ENCODE data around the gene RIN3. TPM values are rescaled to one million over a fixed set of nuclear protein-coding genes. Genes with fewer than 3 reads are reported as not detected.

RIN3 gene
- total and polyA plus RNA-seq, 12 donors: 3.9 to 63.2 (median 30.3) TPM

- no peaks in the 10 kb centered on the region for H3K27me3 ChIP-seq
- no peaks in the 10 kb centered on the region for H3K9me3 ChIP-seq (replicated peaks in 1 of 3)
- H3K27ac ChIP-seq: no peak overlapping the region
- H3K36me3 ChIP-seq (replicated peaks in 1 of 2): no peaks in the 10 kb centered on the region
- intact Hi-C loops (cut with DNase I): no loop called here
- H3K4me3 ChIP-seq: no peak overlapping the region
- TF ChIP-seq POLR2A (IDR thresholded peaks at IDR 0.05): no peak
- no peak for TF ChIP-seq CTCF (IDR thresholded peaks at IDR 0.05)
- H3K4me1 ChIP-seq (replicated peaks in 1 of 2): peaks cover 12 to 15% of the 10 kb centered on the region in 2 donors
- 77 to 84% (median 81%) methylated on average over 18 of the region's 18 CpGs for WGBS, 4 donors
- DNase-seq: no peak
Measured at GRCh38 chr14:92693998-92694795, 180.6 kb downstream of the RIN3 start.

- H3K27ac ChIP-seq: no peak overlapping the region
Measured at GRCh38 chr14:92694807-92695206, 181.2 kb downstream of the RIN3 start.

GRCh38 chr14:92695562-92695961 lies 182.0 kb downstream of the RIN3 start:
- Histone ChIP-seq H3K4me3 (no peak overlapping the region), H3K4me1 (replicated peaks in 1 of 2) (peaks cover 12 to 15% of the 10 kb centered on the region in 2 donors), H3K27ac (no peak overlapping the region), H3K9me3 (replicated peaks in 1 of 3) (no peaks in the 10 kb centered on the region), H3K36me3 (replicated peaks in 1 of 2) (no peaks in the 10 kb centered on the region), H3K27me3 (no peaks in the 10 kb centered on the region)
- TF ChIP-seq CTCF (IDR thresholded peaks at IDR 0.05) (no peak), POLR2A (IDR thresholded peaks at IDR 0.05) (no peak)
- 91 to 100% (median 97%) methylated on average over 1 of the region's 1 CpG for WGBS, 4 donors
- no peak for DNase-seq
- intact Hi-C loops (cut with DNase I): loop anchor here in 1 of 2 donors (5.0 kb wide), 1 partner anchor 87 kb away; no protein-coding TSS in a partner anchor

More at GRCh38 chr14:92694807-92695206, 181.2 kb downstream of the RIN3 start:
- intact Hi-C loops (cut with DNase I): loop anchor here in 1 of 2 donors (5.0 kb wide), 1 partner anchor 87 kb away; no protein-coding TSS in a partner anchor
- WGBS, 4 donors: 65 to 72% (median 70%) methylated on average over 5 of the region's 5 CpGs
- no peaks in the 10 kb centered on the region for H3K27me3 ChIP-seq
- TF ChIP-seq POLR2A (IDR thresholded peaks at IDR 0.05): no peak
- no peak for TF ChIP-seq CTCF (IDR thresholded peaks at IDR 0.05)
- H3K4me3 ChIP-seq: no peak overlapping the region
- no peaks in the 10 kb centered on the region for H3K36me3 ChIP-seq (replicated peaks in 1 of 2)
- H3K9me3 ChIP-seq (replicated peaks in 1 of 3): no peaks in the 10 kb centered on the region
- H3K4me1 ChIP-seq (replicated peaks in 1 of 2): peaks cover 12 to 15% of the 10 kb centered on the region in 2 donors
- no peak for DNase-seq

GRCh38 chr14:92696366-92696765 lies 182.8 kb downstream of the RIN3 start:
- TF ChIP-seq POLR2A (IDR thresholded peaks at IDR 0.05) (no peak), CTCF (IDR thresholded peaks at IDR 0.05) (no peak)
- no peak overlapping the region for H3K27ac ChIP-seq
- H3K36me3 ChIP-seq (replicated peaks in 1 of 2): no peaks in the 10 kb centered on the region
- H3K27me3 ChIP-seq: no peaks in the 10 kb centered on the region
- DNase-seq: no peak
- no peaks in the 10 kb centered on the region for H3K9me3 ChIP-seq (replicated peaks in 1 of 3)
- 62 to 77% (median 71%) methylated on average over 4 of the region's 4 CpGs for WGBS, 4 donors
- intact Hi-C loops (cut with DNase I): loop anchor here in 1 of 2 donors (5.0 kb wide), 1 partner anchor 86 kb away; no protein-coding TSS in a partner anchor
- H3K4me3 ChIP-seq: no peak overlapping the region
- peaks cover 12 to 15% of the 10 kb centered on the region in 2 donors for H3K4me1 ChIP-seq (replicated peaks in 1 of 2)

All from adrenal gland (tissue), 12 donors.